GM19035 (cell line): ENCODE data around the gene CCDC87.
A peak's percentile ranks its signal among the peaks of the same experiment; 100 is the strongest.
"Not testable (repeated sequence)": the region's sequence is repeated elsewhere in the genome, so short reads cannot be mapped to it uniquely, and the experiment has no call there.

Experiments
- ATAC-seq: cut with Tn5 transposase; IDR thresholded peaks from one replicate; pipeline ENCODE4 v1.9.1; 2021; ENCODE audit not compliant: unreplicated experiment

Gene CCDC87

GRCh38 chr11:66617155-66617834 is 24.4 kb upstream of the CCDC87 start:
- ATAC-seq: no peak

GRCh38 chr11:66616379-66617154 is 23.7 kb upstream of the CCDC87 start, which contains the start of gene RBM14:
Gene RBM14, plus strand, starts transcription at chr11:66616630. Its CDS starts 91 bp downstream, at chr11:66616721.
- ATAC-seq: peak; percentile 89

- ATAC-seq: no peak
These were observed 21.2 kb upstream of the CCDC87 start for GRCh38 chr11:66614073-66614472.

GRCh38 chr11:66612458-66612857 is 19.6 kb upstream of the CCDC87 start:
- ATAC-seq: no peak

DNA sequence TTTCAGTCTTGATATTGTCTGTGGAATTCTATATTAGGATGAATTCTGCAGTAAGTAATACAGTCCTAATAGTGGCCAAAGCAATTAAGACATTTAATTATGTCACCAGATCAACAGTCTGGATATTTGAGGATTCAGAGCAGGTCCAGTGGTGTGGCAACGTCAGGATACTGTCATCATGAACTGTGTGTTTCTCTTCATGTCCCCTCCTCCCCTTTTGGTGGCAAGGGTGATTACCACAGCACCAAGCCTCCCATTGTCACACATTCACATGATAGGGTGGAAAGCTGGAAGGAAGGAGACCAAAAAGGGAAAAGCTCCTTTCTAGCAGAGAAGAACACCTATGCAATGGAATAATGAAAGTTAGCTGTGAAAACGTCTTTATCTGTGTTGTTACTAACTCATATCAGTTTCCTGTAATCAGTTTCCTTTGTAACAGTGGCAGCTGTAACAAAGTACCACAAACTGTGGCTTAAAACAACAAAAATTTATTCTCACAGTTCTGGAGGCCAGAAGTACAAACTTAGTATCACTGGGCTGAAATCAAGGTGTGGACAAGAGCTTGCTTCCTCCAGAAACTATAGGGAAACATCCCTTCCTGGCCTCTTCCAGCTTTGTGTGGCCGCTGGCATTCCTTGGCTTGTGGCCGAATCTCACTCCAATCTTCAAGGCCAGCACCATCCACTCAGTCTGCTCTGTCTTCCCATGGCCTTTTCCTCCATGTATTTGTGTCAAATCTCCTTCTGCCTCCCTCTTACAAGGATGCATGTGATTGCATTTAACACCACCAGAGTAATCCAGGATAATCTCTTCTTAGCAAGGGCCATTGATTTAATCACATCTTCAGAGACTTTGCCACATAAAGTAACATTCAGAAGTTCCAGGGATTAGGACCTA is 17.1 kb upstream of the CCDC87 start:
- ATAC-seq: no peak

- ATAC-seq: no peak
These were observed 14.4 kb upstream of the CCDC87 start for GRCh38 chr11:66607126-66607834.

DNA sequence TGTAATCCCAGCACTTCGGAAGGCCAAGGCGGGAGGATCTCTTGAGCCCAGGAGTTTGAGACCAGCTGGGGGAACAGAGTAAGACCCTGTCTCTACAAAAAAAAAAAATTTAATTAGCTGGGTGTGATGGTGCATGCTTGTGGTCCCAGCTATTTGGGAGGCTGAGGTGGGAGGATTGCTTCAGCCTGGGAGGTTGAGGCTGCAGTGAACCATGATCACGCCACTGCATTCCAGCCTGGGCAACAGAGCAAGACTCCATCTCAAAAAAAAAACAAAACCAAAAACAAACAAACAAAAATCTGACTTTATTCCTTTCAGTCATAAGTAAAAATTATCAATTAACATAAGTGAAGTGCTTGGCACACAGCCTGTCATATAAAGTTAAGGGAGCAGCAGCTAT is 13.7 kb upstream of the CCDC87 start:
- not testable (repeated sequence) for ATAC-seq

- no peak for ATAC-seq
These were observed 11.3 kb upstream of the CCDC87 start for GRCh38 chr11:66604155-66604554.

- no peak for ATAC-seq
These were observed 10.2 kb upstream of the CCDC87 start for GRCh38 chr11:66603072-66603471.

- no peak for ATAC-seq
These were observed 7.9 kb upstream of the CCDC87 start for GRCh38 chr11:66600631-66601233.

- no peak for ATAC-seq
These were observed 7.4 kb upstream of the CCDC87 start for GRCh38 chr11:66600219-66600618.

DNA sequence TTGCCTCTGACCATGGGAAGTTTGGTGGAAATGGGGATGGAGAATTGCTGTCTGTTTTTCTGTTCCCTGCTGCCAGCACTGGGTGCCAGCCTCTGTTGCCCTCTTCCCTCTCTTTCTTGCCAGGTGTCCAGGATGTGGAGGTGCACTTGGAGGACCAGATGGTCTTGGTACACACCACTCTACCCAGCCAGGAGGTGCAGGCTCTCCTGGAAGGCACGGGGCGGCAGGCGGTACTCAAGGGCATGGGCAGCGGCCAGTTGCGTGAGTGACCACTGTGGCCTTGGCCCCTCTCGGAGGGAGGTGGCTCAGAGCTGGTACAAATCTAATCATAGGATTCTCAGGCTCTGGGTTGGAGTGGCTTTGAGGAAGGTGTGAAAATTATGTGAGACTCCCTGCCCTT is 6.1 kb upstream of the CCDC87 start:
- no peak for ATAC-seq

DNA sequence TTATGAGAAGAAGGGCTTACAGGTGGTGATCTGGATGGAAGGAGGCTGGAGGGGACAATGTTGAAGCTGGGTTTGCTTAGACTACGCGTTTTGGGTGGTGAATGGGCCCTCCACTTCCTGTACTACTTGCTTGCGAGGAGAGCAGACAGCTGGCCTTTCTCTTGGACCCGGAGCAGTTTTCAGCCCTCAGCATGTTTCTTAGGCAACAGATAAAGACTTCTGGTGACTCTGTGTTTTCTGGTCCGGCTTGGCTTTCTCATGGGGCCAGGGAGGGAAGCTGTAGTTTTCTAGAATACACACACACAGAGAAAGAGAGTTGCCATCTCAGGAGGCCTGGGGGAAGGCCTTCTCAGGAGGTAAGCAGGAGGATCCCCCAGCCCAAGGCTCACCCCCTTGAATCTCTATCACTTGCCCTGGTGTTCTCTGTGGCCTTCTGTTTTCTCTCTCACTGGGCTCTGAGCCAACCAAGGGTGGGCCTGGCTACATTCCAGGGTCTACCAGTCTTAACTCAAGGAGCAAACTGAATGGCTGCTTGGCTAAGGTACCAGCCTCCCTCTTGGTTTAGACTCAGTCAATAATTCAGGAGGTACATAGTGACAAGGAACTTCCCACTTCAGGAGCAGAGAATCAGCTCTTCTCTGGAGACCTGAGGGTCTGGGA is 2.5 kb upstream of the CCDC87 start:
- no peak for ATAC-seq

DNA sequence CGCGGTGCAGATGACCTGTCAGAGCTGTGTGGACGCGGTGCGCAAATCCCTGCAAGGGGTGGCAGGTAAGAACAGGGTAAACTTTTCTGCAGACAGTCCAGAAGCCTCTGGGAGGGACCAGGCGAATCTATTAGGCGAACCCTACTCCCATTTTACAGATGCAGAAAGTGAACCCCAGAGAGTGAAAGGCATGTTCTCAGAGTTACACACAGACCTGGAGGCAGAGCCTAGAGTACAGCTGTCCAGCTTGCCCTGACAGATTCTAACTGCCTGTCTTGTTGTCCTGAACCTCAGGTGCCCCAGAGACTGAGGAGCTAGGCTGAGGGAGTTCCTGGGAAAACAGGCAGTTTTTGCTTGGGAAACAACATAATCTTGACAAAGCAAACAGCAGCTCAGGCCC is 787 bp upstream of the CCDC87 start:
- no peak for ATAC-seq

DNA sequence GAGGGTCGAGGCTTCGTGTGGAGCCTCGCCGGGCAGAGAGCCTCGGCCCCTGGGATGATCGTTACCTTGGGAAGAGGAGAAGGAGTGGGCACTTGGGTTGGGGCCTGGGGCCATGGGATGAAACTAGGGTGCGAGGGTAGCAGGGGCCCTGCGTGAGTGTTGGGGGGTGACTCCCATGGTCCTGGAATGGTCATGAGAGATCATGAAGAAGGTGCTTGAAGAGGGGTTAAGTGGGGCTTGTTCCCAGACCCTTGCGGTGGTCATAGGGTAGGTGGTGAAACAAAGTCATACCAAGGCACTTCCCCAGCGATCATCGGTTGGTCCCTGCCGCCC is 406 bp upstream of the CCDC87 start:
- no peak for ATAC-seq

DNA sequence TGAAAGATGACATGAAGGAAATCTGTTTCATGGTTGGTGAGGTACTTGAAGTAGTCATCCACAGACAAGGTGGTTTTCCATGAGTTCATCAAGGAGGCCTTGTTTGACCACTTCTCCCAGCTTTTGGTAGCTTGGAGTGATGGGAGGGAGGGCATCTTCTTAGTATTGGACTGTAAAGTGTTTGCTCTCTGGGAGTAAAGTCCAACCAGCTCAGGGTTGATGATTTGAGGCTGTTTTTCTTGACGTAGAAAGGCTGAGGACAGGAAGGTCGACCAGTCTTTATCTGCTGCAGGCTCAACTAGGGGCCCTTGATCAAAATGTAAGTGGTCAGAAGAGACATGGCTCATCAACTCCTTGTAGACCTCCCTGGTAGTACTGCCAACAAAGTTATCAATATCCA is 1.7 kb downstream of the CCDC87 start:
- no peak for ATAC-seq

DNA sequence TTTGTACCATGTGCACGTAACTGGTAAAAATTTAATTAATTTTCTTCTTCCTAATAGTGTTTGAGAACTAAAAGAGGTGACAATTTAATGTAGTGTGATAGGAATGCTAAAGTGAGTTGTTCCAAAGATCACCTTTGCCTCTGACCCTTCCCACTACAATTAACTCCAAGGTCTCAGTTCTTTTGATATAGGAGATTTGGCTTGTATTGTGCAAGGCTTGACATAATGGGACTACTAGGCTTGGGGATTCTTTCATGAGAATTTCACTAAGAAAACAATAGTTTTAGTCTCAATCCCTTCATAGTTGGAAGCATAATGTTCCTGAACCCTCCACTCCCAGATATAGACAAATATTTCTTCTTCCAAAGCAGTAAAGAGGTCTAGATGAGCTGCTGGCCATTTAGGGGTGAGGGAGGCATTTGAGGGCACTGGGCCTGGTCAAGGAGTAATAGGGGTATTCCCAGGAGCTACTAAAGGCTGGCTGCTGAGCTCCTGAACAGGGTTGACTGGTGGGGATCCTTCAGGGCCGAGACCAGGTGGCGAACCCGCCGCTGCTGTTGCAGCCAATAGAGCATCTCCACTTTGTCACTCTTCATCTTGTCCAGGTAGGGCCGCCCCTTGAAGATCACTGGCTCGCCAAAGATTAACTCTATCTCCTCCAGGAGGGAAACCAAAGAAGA is 2.7 kb downstream of the CCDC87 start:
- no peak for ATAC-seq

DNA sequence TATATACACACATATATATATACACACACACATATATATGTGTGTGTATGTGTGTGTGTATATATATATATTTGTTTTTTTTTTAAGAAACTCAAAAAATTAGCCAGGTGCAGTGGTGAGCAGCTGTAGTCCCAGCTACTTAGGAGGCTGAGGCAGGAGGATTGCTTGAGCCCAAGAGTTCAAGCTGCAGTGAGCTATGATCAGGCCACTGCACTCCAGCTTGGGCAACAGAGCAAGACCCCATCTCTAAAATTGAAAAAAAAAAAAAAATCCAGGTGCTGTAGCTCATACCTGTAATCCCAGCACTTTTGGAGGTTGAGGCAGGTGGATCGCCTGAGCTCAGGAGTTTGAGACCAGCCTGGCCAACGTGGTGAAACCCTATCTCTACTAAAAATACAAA is 3.5 kb downstream of the CCDC87 start:
- ATAC-seq: not testable (repeated sequence)

DNA sequence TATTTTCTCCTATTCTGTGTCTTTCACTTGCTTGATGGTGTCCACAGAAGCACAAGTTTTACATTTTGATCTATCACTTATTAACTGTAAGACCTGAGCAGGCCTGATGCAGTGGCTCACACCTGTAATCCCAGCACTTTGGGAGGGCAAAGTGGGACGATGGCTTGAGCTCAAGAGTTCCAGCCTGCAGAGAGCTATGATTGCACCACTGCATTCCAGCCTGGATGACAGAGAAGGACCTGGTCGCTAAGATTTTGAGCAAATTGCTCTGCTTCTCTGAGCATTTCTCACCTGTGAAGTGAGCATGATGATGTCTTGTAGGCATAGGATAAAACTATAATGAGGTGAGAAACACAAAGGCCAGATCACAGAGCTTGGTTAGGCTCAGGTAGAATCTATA is 6.7 kb downstream of the CCDC87 start:
- no peak for ATAC-seq
